NCI-H774 (cell line): Measurements from ENCODE around the gene BAD.
"Not testable (repeated sequence)": the region's sequence is repeated elsewhere in the genome, so short reads cannot be mapped to it uniquely, and the experiment has no call there.

ENCODE experiments used
- DNase-seq: peaks from one replicate; lab custom pipeline; 2025; lab: John Stamatoyannopoulos, UW

The BAD gene

GRCh38 chr11:64284048-64284961 lies at the start of gene BAD:
BAD (minus strand) TSS chr11:64284665; CDS start chr11:64284368, 297 bp downstream.
- peak; percentile 94 for DNase-seq

DNA sequence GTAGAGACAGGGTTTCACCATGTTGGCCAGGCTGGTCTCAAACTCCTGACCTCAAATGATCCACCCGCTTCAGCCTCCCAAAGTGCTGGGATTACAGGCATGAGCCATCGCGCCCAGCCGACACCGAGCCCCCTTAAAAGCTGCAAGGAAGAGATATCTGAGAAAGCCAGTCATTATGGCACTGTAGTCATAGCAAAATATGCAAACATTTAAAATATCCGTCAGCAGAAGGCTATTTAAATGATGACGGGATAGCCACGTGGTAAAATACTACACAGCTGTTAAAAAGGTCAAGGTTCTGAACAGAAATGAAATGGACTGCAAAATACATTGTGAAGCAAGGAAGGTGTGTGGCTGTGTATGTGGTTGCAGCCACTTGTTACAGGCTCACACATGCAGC lies 49.1 kb upstream of the BAD start:
- no peak for DNase-seq

- peak; percentile 32 for DNase-seq
Measured at GRCh38 chr11:64331569-64332371, 47.3 kb upstream of the BAD start.

- DNase-seq, result no peak
Measured at GRCh38 chr11:64330888-64331287, 46.4 kb upstream of the BAD start.

DNA sequence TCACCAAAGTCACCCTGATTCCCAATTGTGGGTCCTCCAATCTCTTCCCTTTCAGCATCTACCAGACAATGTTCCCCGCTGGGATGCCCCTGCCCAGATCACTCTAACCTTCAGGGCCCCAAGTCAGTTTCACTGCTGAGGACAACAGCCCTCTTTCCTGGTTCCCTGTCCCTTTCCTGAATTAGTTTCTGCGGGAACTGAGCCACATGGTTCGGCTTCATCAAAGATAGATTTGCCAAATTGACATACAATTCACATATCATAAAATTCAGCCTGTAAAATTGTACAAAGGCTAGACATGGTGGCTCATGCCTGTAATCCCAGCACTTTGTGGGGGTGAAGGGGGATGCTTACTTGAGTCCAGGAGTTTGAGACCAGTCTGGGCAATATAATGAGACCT lies 43.5 kb upstream of the BAD start:
- DNase-seq, result no peak

DNA sequence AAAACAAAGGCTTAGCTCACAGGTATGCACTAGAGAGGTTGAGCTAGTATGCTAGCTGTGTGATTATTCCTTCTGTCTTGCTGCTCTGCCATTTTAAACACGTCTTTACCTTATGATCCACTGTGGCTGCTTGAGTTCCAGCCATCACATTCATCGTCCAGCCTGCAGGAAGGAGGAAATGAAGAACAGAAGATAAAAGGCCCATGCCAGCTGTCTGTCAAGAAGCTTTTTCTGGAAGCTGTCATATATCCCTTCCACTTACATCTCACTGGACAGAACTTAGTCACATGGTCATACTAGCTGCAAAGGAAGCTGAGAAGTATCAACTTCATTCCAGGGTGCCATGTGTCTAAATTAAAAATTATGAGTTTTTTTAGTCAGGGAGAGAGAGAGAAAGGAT lies 42.9 kb upstream of the BAD start:
- DNase-seq, result no peak

GRCh38 chr11:64324692-64325469 lies 40.4 kb upstream of the BAD start:
- DNase-seq, result no peak

GRCh38 chr11:64323984-64324383 lies 39.5 kb upstream of the BAD start:
- DNase-seq, result not testable (repeated sequence)

DNA sequence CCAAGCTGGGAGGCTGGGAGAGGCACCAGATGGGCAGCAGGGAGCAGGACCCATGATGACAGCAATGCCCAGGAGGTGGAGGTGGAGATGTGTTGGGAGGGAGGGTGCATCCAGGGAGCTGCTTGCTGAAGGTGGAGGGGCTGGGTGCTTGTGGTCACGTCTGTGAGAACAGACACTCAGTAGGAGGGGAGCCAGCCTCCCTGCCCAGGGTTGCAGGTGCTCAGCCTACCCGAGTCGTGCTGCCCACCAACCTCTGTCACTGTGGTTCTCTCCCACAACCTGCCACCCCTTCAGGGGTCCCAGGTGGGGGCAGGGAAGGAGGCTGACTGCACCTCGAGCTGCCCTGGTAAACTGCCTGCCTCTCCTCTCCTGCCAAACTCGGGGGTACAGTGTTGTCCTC lies 38.9 kb upstream of the BAD start:
- DNase-seq, result no peak

DNA sequence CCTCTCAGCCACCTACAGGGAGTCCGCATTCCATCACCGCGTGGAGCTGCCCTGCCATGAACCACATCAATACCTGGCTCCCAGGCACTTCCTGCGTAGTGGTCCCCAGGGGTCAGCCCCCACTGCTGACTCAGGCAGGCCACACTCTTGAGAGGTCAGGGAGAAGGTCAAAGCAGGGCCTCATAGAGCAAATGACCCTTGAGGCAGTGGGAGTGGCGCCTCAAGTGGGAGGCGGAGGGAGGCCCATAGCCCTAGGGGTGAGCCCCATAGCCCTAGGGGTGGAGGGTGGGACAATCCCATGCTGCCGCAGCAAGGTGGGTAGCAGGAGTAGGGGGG lies 38.4 kb upstream of the BAD start:
- no peak for DNase-seq

DNA sequence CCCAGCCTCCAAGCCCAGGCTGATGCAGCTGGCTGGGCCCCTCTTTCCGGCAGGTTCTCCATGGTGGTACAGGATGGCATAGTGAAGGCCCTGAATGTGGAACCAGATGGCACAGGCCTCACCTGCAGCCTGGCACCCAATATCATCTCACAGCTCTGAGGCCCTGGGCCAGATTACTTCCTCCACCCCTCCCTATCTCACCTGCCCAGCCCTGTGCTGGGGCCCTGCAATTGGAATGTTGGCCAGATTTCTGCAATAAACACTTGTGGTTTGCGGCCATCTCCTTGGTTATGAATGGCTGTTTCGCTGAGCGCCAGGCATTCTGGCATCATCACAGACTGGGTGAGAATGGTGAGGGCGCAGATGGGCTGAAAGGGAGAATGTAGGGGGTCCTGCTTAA lies 37.1 kb upstream of the BAD start:
- no peak for DNase-seq

DNA sequence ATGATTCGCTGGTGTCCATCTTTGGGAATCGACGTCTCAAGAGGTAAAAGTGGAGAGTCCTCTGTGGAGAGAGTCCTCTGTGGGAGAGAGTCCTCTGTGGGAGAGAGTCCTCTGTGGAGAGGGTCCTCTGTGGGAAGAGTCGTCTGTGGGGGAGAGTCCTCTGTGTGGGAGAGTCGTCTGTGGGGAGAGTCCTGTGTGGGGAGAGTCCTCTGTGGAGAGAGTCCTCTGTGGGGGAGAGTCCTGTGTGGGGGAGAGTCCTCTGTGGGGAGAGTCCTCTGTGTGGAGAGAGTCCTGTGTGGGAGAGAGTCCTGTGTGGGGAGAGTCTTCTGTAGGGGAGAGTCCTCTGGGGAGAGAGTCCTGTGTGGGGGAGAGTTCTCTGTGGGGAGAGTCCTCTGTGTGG lies 36.6 kb upstream of the BAD start:
- no peak for DNase-seq

GRCh38 chr11:64320556-64320955 lies 36.1 kb upstream of the BAD start:
- no peak for DNase-seq

DNA sequence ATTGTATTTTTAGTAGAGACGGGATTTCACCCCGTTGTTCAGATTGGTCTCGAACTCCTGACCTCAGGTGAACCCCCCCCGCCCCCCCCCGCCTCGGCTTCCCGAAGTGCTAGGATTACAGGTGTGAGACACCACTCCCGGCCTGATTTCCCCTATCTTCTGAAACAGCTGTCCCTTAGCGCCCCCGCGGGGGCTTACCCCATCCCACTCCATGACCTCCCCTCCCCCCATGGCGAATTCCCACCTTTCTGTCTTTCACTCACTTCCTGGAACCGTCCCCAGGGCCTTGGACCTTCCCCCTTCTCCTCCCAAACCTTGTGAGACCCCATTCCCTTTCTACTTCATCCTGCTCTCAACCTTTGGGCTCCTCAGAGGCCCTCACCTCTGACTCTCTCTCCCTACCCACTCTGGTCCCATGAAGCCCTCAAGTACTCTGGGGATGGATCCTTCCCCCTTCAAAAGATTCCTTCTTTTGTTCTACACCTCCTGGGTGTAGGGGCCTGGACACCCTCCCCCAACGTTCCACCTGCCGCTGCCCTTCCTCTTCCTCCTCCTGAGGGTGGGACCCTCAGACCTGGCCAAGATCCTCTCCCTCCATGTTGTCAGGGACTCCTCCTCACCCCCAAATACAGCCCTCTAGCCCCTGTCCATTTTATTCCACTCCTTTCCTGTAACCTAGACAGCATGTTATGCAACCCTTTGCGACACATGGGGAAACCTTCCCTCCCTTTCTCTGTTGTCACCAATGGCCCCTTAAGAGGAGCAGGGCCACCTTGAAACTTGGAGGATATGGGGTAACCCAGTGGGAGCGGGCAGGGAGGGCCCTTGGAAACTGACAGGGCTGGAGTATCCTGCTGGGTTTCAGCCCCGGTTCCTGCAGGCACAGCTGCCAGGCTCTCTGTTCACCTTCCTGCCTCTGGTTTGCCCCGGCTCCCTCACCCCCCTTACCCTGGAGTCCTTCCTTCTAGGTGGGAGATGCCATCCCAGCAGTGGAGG lies 34.6 kb upstream of the BAD start:
- DNase-seq, result no peak

GRCh38 chr11:64317961-64318765 lies 33.7 kb upstream of the BAD start, which contains the start of gene PRDX5:
PRDX5 (plus strand) TSS chr11:64318121; CDS start chr11:64318216, 95 bp downstream.
- DNase-seq, result peak; percentile 98

DNA sequence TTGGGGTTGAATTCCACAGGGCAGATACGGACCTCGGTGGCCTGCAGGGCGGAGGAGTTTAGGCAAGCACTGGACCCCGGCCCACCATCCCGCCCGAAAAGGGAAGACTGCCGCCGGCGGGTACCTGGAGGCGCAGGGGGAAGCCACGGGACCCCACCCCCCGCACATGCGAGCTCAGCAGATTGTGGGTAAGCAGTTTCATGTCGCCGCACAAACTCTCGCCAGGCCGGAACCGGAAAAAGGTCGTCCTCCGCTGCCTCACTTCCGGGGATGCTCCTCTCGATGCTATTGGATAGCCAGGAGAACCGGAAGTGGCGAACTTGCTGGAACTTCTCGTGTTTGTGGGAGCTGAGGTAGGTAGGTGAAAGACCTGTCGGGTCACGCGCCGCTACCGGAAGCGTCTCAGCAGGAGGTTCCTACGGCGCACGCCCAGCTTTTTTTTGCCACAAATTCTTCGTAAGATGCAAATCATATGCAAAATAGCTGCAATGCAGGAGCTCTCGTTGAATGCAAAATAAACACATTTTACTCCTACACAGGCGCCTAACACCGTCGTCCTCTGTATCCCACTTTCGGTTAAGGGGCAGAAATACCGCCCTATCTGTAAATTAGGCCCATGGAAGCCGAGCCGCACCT lies 33.0 kb upstream of the BAD start, which contains the start of gene TRMT112:
Gene TRMT112, minus strand, starts transcription at position 235 of the 636 bp plus-strand sequence. Its CDS starts 33 bp downstream, at position 202.
- peak; percentile 99 for DNase-seq

DNA sequence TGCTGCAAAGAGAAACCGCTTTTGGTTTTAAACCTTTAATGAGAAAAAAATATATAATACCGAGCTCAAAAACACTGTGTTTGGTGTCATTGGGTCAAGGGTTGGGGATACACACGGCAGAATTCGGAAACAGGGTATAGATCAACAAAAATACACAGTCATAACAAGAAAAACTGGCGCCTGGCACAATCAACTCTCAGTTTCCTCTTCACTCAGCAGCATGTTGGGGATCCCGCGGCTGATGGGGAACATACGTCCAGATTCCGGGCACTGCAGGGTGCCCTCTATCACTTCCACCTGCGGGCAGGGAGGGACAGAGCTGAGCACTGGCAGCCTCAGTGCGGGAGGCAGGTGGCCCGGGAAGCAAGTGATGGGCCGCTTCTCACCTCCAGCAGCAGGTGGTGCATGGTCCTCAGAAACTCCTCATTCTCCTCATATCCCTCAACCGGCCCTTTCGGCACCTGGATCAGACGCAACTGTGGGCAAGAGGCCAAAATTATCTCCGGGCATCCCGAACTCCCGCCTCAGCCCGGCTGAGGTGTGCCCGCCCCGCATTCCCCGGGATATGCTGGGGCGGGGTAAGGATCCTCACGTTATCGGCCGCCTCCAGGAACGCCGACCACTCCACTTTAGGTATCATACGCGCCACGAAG lies 32.3 kb upstream of the BAD start:
- peak; percentile 34 for DNase-seq

DNA sequence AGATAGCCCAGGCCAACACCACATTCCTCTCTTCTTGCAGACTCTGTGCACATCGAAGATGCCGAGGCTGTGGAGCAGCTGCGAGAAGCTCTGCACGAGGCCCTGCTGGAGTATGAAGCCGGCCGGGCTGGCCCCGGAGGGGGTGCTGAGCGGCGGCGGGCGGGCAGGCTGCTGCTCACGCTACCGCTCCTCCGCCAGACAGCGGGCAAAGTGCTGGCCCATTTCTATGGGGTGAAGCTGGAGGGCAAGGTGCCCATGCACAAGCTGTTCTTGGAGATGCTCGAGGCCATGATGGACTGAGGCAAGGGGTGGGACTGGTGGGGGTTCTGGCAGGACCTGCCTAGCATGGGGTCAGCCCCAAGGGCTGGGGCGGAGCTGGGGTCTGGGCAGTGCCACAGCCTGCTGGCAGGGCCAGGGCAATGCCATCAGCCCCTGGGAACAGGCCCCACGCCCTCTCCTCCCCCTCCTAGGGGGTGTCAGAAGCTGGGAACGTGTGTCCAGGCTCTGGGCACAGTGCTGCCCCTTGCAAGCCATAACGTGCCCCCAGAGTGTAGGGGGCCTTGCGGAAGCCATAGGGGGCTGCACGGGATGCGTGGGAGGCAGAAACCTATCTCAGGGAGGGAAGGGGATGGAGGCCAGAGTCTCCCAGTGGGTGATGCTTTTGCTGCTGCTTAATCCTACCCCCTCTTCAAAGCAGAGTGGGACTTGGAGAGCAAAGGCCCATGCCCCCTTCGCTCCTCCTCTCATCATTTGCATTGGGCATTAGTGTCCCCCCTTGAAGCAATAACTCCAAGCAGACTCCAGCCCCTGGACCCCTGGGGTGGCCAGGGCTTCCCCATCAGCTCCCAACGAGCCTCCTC lies 31.4 kb upstream of the BAD start:
- DNase-seq, result not testable (repeated sequence)
